OCI-LY3 (cell line): ENCODE results near the gene URGCP.
A peak's percentile ranks its signal among the peaks of the same experiment; 100 is the strongest.

Experiments used
- H2AFZ ChIP-seq: fragments of 200-600, 300-600 bp; shearing (Covaris generic); 2 replicates; pipeline ENCODE4 v1.6.0; 2014; ENCODE audit warnings: antibody characterized with exemption, low read depth, low read length
- H3K27ac ChIP-seq: fragments of 200-600, 300-600 bp; sonication (generic); 2 replicates; pipeline ENCODE4 v1.5.1; 2014; ENCODE audit warnings: mild to moderate bottlenecking, low read length, moderate library complexity, mixed read lengths
- H3K27me3 ChIP-seq: fragments of 200-600, 300-600 bp; sonication (generic); 2 replicates; pipeline ENCODE4 v1.6.1; 2014; ENCODE audit warnings: low read depth, low read length, mixed read lengths
- H3K36me3 ChIP-seq: fragments of 200-600, 300-600 bp; sonication (generic); replicated peaks from 2 replicates; pipeline ENCODE3; 2014; ENCODE audit warnings: low read depth, low read length, mixed read lengths
- H3K4me1 ChIP-seq: fragments of 300-600, 200-600 bp; sonication (generic); 2 replicates; pipeline ENCODE4 v1.6.1; 2014; ENCODE audit warnings: low read length, mixed read lengths
- H3K4me2 ChIP-seq: fragments of 200-600, 300-600 bp; sonication (generic); 2 replicates; pipeline ENCODE4 v1.6.1; 2014; ENCODE audit warnings: low read length, mixed read lengths
- H3K4me3 ChIP-seq: fragments of 300-600, 200-600 bp; sonication (generic); 2 replicates; pipeline ENCODE4 v1.5.1; 2014; ENCODE audit warnings: antibody characterized with exemption, mild to moderate bottlenecking, low read length, moderate library complexity
- H3K79me2 ChIP-seq: fragments of 300-600, 200-600 bp; shearing (Covaris generic); 2 replicates; pipeline ENCODE4 v1.6.1; 2014; ENCODE audit warnings: mild to moderate bottlenecking, low read length, mixed read lengths
- H3K9ac ChIP-seq: fragments of 300-600, 200-600 bp; shearing (Covaris generic); 2 replicates; pipeline ENCODE4 v1.6.0; 2014; ENCODE audit warnings: mild to moderate bottlenecking, low read length, moderate library complexity
- H3K9me3 ChIP-seq: fragments of 200-600, 300-600 bp; shearing (Covaris generic); 2 replicates; pipeline ENCODE4 v1.6.1; 2014; ENCODE audit warnings: low read length, mixed read lengths; ENCODE audit not compliant: insufficient read depth
- H4K20me1 ChIP-seq: fragments of 200-600, 300-600 bp; sonication (generic); 2 replicates; pipeline ENCODE4 v1.6.1; 2016; ENCODE audit warnings: low read length, mixed read lengths; ENCODE audit not compliant: insufficient read depth
- EZH2phosphoT487 ChIP-seq: fragments of 200-600 bp; shearing (Covaris generic); IDR thresholded peaks from 2 replicates; pipeline ENCODE4 v1.6.1; 2018; ENCODE audit warnings: antibody characterized with exemption, mixed run types, low read depth
- TF ChIP-seq, protein P1 (sequence below): fragments of 200-600, 300-600 bp; sonication (generic); IDR thresholded peaks from 2 replicates; pipeline ENCODE4 v1.5.1; 2014; ENCODE audit warnings: antibody characterized with exemption, low read length, low read depth

The URGCP gene

GRCh38 chr7:43931346-43931745 is 24.9 kb upstream of the URGCP start:
- H3K9me3 ChIP-seq, result no peaks in the 10 kb centered on the region
- H3K9ac ChIP-seq, result no peak overlapping the region
- TF ChIP-seq EZH2phosphoT487, result no peak
- TF ChIP-seq, protein P1, sequence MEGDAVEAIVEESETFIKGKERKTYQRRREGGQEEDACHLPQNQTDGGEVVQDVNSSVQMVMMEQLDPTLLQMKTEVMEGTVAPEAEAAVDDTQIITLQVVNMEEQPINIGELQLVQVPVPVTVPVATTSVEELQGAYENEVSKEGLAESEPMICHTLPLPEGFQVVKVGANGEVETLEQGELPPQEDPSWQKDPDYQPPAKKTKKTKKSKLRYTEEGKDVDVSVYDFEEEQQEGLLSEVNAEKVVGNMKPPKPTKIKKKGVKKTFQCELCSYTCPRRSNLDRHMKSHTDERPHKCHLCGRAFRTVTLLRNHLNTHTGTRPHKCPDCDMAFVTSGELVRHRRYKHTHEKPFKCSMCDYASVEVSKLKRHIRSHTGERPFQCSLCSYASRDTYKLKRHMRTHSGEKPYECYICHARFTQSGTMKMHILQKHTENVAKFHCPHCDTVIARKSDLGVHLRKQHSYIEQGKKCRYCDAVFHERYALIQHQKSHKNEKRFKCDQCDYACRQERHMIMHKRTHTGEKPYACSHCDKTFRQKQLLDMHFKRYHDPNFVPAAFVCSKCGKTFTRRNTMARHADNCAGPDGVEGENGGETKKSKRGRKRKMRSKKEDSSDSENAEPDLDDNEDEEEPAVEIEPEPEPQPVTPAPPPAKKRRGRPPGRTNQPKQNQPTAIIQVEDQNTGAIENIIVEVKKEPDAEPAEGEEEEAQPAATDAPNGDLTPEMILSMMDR, result no peak
- no peak overlapping the region for H3K4me3 ChIP-seq
- no peak overlapping the region for H2AFZ ChIP-seq
- H3K79me2 ChIP-seq, result no peaks in the 10 kb centered on the region
- H3K4me1 ChIP-seq, result no peaks in the 10 kb centered on the region
- no peak overlapping the region for H3K27ac ChIP-seq
- no peaks in the 10 kb centered on the region for H4K20me1 ChIP-seq
- H3K36me3 ChIP-seq, result peaks cover 3% of the 10 kb centered on the region
- no peak overlapping the region for H3K4me2 ChIP-seq
- no peaks in the 10 kb centered on the region for H3K27me3 ChIP-seq

GRCh38 chr7:43929529-43930457 is 23.4 kb upstream of the URGCP start:
- Histone ChIP-seq H3K79me2 (peaks cover 7% of the 10 kb centered on the region; the same call in 1 of the 2 replicates), H3K9me3 (no peaks in the 10 kb centered on the region), H4K20me1 (no peaks in the 10 kb centered on the region), H3K4me3 (no peak overlapping the region), H3K4me2 (no peak overlapping the region), H2AFZ (no peak overlapping the region), H3K27me3 (no peaks in the 10 kb centered on the region), H3K4me1 (no peaks in the 10 kb centered on the region), H3K9ac (no peak overlapping the region), H3K27ac (no peak overlapping the region), H3K36me3 (peaks cover 7% of the 10 kb centered on the region)
- TF ChIP-seq, protein P1, result no peak
- TF ChIP-seq EZH2phosphoT487, result no peak

DNA sequence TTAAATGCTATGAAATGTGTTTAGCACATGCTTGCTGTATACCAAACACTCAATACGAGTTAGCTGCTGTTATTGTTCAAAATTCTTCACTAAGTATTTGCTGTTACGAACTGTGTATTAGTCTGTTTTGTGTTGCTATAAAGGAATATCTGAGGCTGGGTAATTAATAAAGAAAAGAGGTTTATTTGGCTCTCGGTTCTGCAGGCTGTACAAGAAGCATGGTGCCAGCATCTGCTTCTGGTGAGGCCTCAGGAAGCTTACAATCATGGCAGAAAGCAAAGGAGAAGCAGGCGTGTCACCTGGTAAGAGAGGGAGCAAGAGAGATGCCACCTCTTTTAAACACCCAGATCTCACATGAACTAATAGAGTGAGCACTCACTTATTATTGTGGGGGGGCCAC is 21.4 kb upstream of the URGCP start:
- Histone ChIP-seq H3K27me3 (no peaks in the 10 kb centered on the region), H3K79me2 (peaks cover 7% of the 10 kb centered on the region; the same call in 1 of the 2 replicates), H3K36me3 (peaks cover 11% of the 10 kb centered on the region), H3K27ac (no peak overlapping the region), H4K20me1 (no peaks in the 10 kb centered on the region), H3K4me2 (no peak overlapping the region), H3K9ac (no peak overlapping the region), H3K4me1 (no peaks in the 10 kb centered on the region), H2AFZ (no peak overlapping the region), H3K9me3 (no peaks in the 10 kb centered on the region), H3K4me3 (no peak overlapping the region)
- TF ChIP-seq EZH2phosphoT487, result no peak
- TF ChIP-seq, protein P1, result no peak

GRCh38 chr7:43926798-43927123 is 20.4 kb upstream of the URGCP start:
- Histone ChIP-seq H3K4me1 (no peaks in the 10 kb centered on the region), H3K36me3 (peaks cover 11% of the 10 kb centered on the region), H3K4me3 (peak overlapping the region; percentile 87), H3K9ac (peak overlapping the region; percentile 85), H3K79me2 (peaks cover 7% of the 10 kb centered on the region; the same call in 1 of the 2 replicates), H4K20me1 (no peaks in the 10 kb centered on the region), H3K4me2 (peak overlapping the region; percentile 93), H3K27ac (peak overlapping the region; percentile 83), H3K9me3 (no peaks in the 10 kb centered on the region), H3K27me3 (no peaks in the 10 kb centered on the region), H2AFZ (peak overlapping the region; percentile 90)
- TF ChIP-seq EZH2phosphoT487, result no peak
- TF ChIP-seq, protein P1, result no peak
